ENCODE results near the gene C1QC.

Gene C1QC

GRCh38 chr1:22619798-22620197 is 23.6 kb upstream of the C1QC start:
- DNase-seq (ENCODE audit: low spot score): no peak

- DNase-seq (ENCODE audit: low spot score): no peak
Measured at GRCh38 chr1:22621761-22622160, 21.7 kb upstream of the C1QC start.

- no peak for DNase-seq (ENCODE audit: low spot score)
Measured at GRCh38 chr1:22625262-22625925, 18.0 kb upstream of the C1QC start.

GRCh38 chr1:22626237-22627157 is 16.9 kb upstream of the C1QC start:
- DNase-seq (ENCODE audit: low spot score): no peak

GRCh38 chr1:22627331-22627730 is 16.1 kb upstream of the C1QC start:
- no peak for DNase-seq (ENCODE audit: low spot score)

GRCh38 chr1:22628698-22629444 is 14.6 kb upstream of the C1QC start:
- DNase-seq (ENCODE audit: low spot score): no peak

GRCh38 chr1:22629886-22630285 is 13.5 kb upstream of the C1QC start:
- DNase-seq (ENCODE audit: low spot score): no peak

GRCh38 chr1:22633697-22634463 is 9.6 kb upstream of the C1QC start:
- DNase-seq (ENCODE audit: low spot score): no peak

GRCh38 chr1:22635436-22635835 is 8.0 kb upstream of the C1QC start:
- no peak for DNase-seq (ENCODE audit: low spot score)

GRCh38 chr1:22636353-22636752 is 7.1 kb upstream of the C1QC start, which contains the start of gene C1QA:
C1QA (plus strand) TSS chr1:22636628; CDS start chr1:22637617, 989 bp downstream.
- DNase-seq (ENCODE audit: low spot score): peak; percentile 65

GRCh38 chr1:22636927-22637326 is 6.5 kb upstream of the C1QC start:
- no peak for DNase-seq (ENCODE audit: low spot score)

GRCh38 chr1:22637907-22638445 is 5.5 kb upstream of the C1QC start:
- no peak for DNase-seq (ENCODE audit: low spot score)

GRCh38 chr1:22638476-22639234 is 4.8 kb upstream of the C1QC start:
- no peak for DNase-seq (ENCODE audit: low spot score)

- DNase-seq (ENCODE audit: low spot score): no peak
Measured at GRCh38 chr1:22639286-22639685, 4.1 kb upstream of the C1QC start.

GRCh38 chr1:22641247-22641646 is 2.2 kb upstream of the C1QC start:
- no peak for DNase-seq (ENCODE audit: low spot score)

- peak; percentile 58 for DNase-seq (ENCODE audit: low spot score)
Measured at GRCh38 chr1:22641906-22642636, 1.4 kb upstream of the C1QC start.

- no peak for DNase-seq (ENCODE audit: low spot score)
Measured at GRCh38 chr1:22643928-22644327, 495 bp downstream of the C1QC start.

- no peak for DNase-seq (ENCODE audit: low spot score)
Measured at GRCh38 chr1:22645931-22646330, 2.5 kb downstream of the C1QC start.

- DNase-seq (ENCODE audit: low spot score): no peak
Measured at GRCh38 chr1:22646384-22646783, 3.0 kb downstream of the C1QC start.

GRCh38 chr1:22650089-22650693 is 6.8 kb downstream of the C1QC start:
- no peak for DNase-seq (ENCODE audit: low spot score)
